ENCODE measurements around the gene NALF2. TPM values are rescaled to one million over a fixed set of nuclear protein-coding genes. Genes with fewer than 3 reads are reported as not detected.

NALF2 gene
- total and polyA plus RNA-seq, 2 donors (not counting 1 experiment from before 2014, with no cell fraction given), result not detected

GRCh38 chrX:69503228-69503781, 821 bp upstream of the NALF2 start:
- no peak overlapping the region for H3K4me2 ChIP-seq (ENCODE audit: extremely low read depth, insufficient read depth, low read length)
- no peak for TF ChIP-seq EZH2 (IDR thresholded peaks at IDR 0.05; ENCODE audit: low read length, missing control alignments)
- peak in 1 of 2 donors; percentile 18 for TF ChIP-seq CTCF (conservative IDR thresholded peaks at IDR 0.05 in 1 of 2, IDR thresholded peaks at IDR 0.05 in 1 of 2; ENCODE audit: low read depth in 1 of 2, low read length in 2 of 2)
- no peak overlapping the region for H2AFZ ChIP-seq (ENCODE audit: low read length)
- H4K20me1 ChIP-seq (ENCODE audit: control insufficient read depth, extremely low read depth, insufficient read depth, low read length), result no peaks in the 10 kb centered on the region
- no peaks in the 10 kb centered on the region for H3K9me3 ChIP-seq (ENCODE audit: control insufficient read depth, insufficient read depth, low read depth, low read length)
- no peak overlapping the region for H3K9ac ChIP-seq (ENCODE audit: insufficient read depth, low read length)
- H3K4me3 ChIP-seq (replicated peaks in 1 of 4; ENCODE audit: control extremely low read depth in 1 of 4, insufficient read depth in 1 of 4, low read depth in 3 of 4, low read length in 4 of 4), result no peak overlapping the region
- no peaks in the 10 kb centered on the region for H3K79me2 ChIP-seq (ENCODE audit: control insufficient read depth, insufficient read depth, low read length)
- H3K27ac ChIP-seq (ENCODE audit: insufficient read depth, low read length), result no peak overlapping the region
- no peaks in the 10 kb centered on the region for H3K36me3 ChIP-seq (ENCODE audit: control insufficient read depth, insufficient read depth, low read length)
- H3K27me3 ChIP-seq (ENCODE audit: control insufficient read depth, insufficient read depth, low read length), result peaks cover 11% of the 10 kb centered on the region
- DNase-seq (ENCODE audit: low read depth in 2 of 2), result peak in 1 of 2 donors; percentile 12
- no peaks in the 10 kb centered on the region for H3K4me1 ChIP-seq (ENCODE audit: control insufficient read depth, extremely low read depth, insufficient read depth, low read length)

- Histone ChIP-seq H3K27ac (ENCODE audit: insufficient read depth, low read length) (no peak overlapping the region), H3K4me1 (ENCODE audit: control insufficient read depth, extremely low read depth, insufficient read depth, low read length) (no peaks in the 10 kb centered on the region), H3K36me3 (ENCODE audit: control insufficient read depth, insufficient read depth, low read length) (no peaks in the 10 kb centered on the region), H2AFZ (ENCODE audit: low read length) (no peak overlapping the region), H3K9me3 (ENCODE audit: control insufficient read depth, insufficient read depth, low read depth, low read length) (no peaks in the 10 kb centered on the region), H4K20me1 (ENCODE audit: control insufficient read depth, extremely low read depth, insufficient read depth, low read length) (no peaks in the 10 kb centered on the region), H3K4me2 (ENCODE audit: extremely low read depth, insufficient read depth, low read length) (no peak overlapping the region), H3K27me3 (ENCODE audit: control insufficient read depth, insufficient read depth, low read length) (peaks cover 11% of the 10 kb centered on the region), H3K4me3 (replicated peaks in 1 of 4; ENCODE audit: control extremely low read depth in 1 of 4, insufficient read depth in 1 of 4, low read depth in 3 of 4, low read length in 4 of 4) (no peak overlapping the region), H3K79me2 (ENCODE audit: control insufficient read depth, insufficient read depth, low read length) (no peaks in the 10 kb centered on the region), H3K9ac (ENCODE audit: insufficient read depth, low read length) (no peak overlapping the region)
- TF ChIP-seq CTCF (conservative IDR thresholded peaks at IDR 0.05 in 1 of 2, IDR thresholded peaks at IDR 0.05 in 1 of 2; ENCODE audit: low read depth in 1 of 2, low read length in 2 of 2) (no peak), EZH2 (IDR thresholded peaks at IDR 0.05; ENCODE audit: low read length, missing control alignments) (no peak)
- DNase-seq (ENCODE audit: low read depth in 2 of 2), result no peak
These were observed 793 bp downstream of the NALF2 start for GRCh38 chrX:69504626-69505612.

- no peak for TF ChIP-seq CTCF (conservative IDR thresholded peaks at IDR 0.05 in 1 of 2, IDR thresholded peaks at IDR 0.05 in 1 of 2; ENCODE audit: low read depth in 1 of 2, low read length in 2 of 2)
- peak; percentile 48 for TF ChIP-seq EZH2 (IDR thresholded peaks at IDR 0.05; ENCODE audit: low read length, missing control alignments)
- peaks cover 11% of the 10 kb centered on the region for H3K27me3 ChIP-seq (ENCODE audit: control insufficient read depth, insufficient read depth, low read length)
- no peak for DNase-seq (ENCODE audit: low read depth in 2 of 2)
- no peak overlapping the region for H2AFZ ChIP-seq (ENCODE audit: low read length)
- no peak overlapping the region for H3K9ac ChIP-seq (ENCODE audit: insufficient read depth, low read length)
- H3K9me3 ChIP-seq (ENCODE audit: control insufficient read depth, insufficient read depth, low read depth, low read length), result no peaks in the 10 kb centered on the region
- H4K20me1 ChIP-seq (ENCODE audit: control insufficient read depth, extremely low read depth, insufficient read depth, low read length), result no peaks in the 10 kb centered on the region
- H3K79me2 ChIP-seq (ENCODE audit: control insufficient read depth, insufficient read depth, low read length), result no peaks in the 10 kb centered on the region
- H3K4me3 ChIP-seq (replicated peaks in 1 of 4; ENCODE audit: control extremely low read depth in 1 of 4, insufficient read depth in 1 of 4, low read depth in 3 of 4, low read length in 4 of 4), result no peak overlapping the region
- no peak overlapping the region for H3K4me2 ChIP-seq (ENCODE audit: extremely low read depth, insufficient read depth, low read length)
- no peaks in the 10 kb centered on the region for H3K36me3 ChIP-seq (ENCODE audit: control insufficient read depth, insufficient read depth, low read length)
- no peak overlapping the region for H3K27ac ChIP-seq (ENCODE audit: insufficient read depth, low read length)
- no peaks in the 10 kb centered on the region for H3K4me1 ChIP-seq (ENCODE audit: control insufficient read depth, extremely low read depth, insufficient read depth, low read length)
These were observed 1.9 kb downstream of the NALF2 start for GRCh38 chrX:69505772-69506616.

Data from fibroblast of lung (primary cell).